ENCODE data around the gene TFCP2.

The TFCP2 gene

DNA sequence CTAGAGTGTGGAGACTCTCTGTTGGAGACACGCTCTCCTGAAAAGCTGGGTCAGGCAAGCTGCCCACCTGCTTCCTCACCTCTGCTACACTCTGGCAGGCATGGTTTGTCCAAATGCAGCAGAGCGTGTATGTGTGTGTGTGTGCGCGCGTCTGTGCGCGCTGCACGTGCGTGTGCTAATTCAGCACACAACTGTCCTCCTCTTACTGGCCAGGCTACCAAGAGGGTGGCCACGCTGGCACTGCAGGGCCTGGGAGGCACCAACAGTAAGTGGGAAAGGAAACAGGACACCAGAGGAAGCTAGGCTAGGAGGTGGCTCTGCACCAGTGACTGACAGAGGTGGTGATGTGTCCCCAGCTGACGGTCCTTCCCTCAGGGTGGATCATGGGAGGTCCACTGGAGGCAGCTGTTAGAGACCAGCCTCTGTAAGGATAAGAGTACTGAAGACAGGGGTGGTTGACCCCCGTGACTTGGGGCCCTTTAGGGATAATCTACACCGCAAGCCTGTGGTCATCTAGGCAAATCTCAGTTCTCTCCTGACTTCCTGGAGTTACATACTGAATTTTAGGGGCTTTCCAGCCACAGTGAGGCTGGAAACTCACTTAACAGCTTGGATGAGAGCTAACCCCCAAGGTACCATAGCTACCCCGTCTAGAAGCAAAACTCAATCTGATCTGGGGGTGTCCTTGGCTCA lies 15.6 kb upstream of the TFCP2 start:
- Histone ChIP-seq H3K9me3 (no peaks in the 10 kb centered on the region), H3K4me1 (peaks cover 5% of the 10 kb centered on the region), H3K27me3 (ENCODE audit: low read depth) (no peaks in the 10 kb centered on the region), H3K4me3 (no peak overlapping the region), H3K36me3 (replicated peaks) (peaks cover 9% of the 10 kb centered on the region; the same call in 1 of the 2 replicates)
- in situ Hi-C loops (cut with MboI; ENCODE audit: low sequenced_read_pairs): no loop called here
- no peak for DNase-seq (ENCODE audit: low spot score in 2 of 2)

DNA sequence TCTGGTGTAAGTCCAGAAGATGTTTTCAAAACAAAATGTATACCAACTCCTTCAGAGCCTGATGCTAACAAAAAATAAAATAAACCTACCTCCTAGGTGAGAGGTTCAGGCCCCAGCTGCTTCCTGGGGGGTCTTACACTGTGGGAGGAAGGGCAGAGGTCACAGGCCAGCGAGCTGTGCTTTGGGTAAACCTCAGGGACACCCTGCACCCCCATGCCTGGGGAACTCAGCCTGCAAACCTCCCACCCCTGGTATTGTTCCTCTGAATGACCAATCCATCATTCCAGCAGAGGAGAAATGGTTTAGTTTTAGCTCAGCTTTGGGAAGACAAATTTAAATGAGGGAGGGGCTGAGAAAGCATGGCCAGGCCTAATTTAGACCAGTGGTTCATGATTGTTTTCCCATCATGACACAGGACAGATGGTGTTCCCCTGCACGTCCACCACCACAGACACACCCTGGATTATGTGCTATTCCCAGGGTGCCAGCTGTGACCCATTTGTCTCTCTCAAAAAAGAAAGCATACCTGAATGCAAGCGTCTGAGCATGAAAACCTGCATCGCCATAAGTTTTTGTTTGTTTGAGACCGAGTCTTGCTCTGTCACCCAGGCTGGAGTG lies 14.5 kb upstream of the TFCP2 start:
- Histone ChIP-seq H3K36me3 (replicated peaks) (peaks cover 9% of the 10 kb centered on the region; the same call in 1 of the 2 replicates), H3K4me1 (peaks cover 9% of the 10 kb centered on the region), H3K4me3 (no peak overlapping the region), H3K27me3 (ENCODE audit: low read depth) (no peaks in the 10 kb centered on the region), H3K9me3 (no peaks in the 10 kb centered on the region)
- no peak for DNase-seq (ENCODE audit: low spot score in 2 of 2)
- in situ Hi-C loops (cut with MboI; ENCODE audit: low sequenced_read_pairs): no loop called here

DNA sequence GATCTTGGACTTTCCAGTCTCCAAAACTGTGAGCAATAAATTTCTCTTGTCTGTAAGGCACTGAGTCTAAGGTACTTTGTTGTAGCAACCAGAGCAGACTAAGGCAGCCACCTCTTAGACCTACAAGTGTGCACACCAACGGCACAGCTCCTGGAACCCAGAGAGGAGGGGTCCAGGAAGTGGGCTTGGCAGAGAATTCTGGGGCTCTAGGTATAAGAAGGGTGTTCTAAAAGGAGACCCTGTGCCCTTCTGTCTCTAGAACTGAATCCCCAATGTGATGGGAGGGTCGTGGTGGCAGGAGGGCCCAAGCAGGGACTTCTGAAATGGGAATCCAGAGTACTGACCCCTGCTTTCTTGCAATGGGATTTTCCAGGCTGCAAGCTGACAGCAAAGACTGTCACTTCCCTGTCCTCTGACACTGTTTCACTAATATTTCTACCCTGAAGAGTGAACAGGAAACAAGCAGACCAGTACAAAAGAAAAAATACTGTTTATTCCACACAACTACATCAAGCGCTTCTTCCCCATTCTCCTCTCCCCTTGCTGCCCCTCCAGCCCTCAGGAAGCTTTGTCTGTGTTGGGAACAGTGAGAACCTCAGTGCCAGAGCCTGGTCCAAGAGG lies 13.6 kb upstream of the TFCP2 start:
- Histone ChIP-seq H3K4me1 (peaks cover 9% of the 10 kb centered on the region), H3K4me3 (no peak overlapping the region), H3K36me3 (replicated peaks) (peaks cover 6% of the 10 kb centered on the region; the same call in 1 of the 2 replicates), H3K27me3 (ENCODE audit: low read depth) (no peaks in the 10 kb centered on the region), H3K9me3 (no peaks in the 10 kb centered on the region)
- DNase-seq (ENCODE audit: low spot score in 2 of 2): no peak
- in situ Hi-C loops (cut with MboI; ENCODE audit: low sequenced_read_pairs): no loop called here

DNA sequence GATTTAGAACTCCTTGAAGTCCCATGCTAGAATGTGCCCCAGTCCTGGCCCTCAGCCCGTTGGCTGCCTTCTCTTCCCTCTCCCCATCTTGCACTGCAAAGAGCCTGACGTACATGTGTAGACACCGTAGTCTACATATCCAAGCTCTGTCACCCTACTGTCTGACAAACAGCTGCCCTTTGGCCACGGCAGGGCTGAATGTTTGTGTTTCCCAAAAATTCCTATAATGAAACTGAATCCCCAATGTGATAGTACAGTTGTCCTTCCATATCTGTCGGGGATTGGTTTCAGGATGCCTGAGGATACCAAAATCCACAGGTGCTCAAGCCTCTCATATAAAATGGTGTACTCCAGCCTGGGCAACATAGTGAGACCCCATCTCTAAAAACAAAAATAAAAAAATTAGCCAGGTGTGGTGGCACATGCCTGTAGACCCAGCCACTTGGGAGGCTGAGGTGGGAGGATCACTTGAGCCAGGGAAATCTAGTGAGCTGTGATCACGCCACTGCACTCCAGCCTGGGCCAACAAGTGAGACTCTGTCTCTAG lies 12.3 kb upstream of the TFCP2 start:
- Histone ChIP-seq H3K27me3 (ENCODE audit: low read depth) (no peaks in the 10 kb centered on the region), H3K4me3 (no peak overlapping the region), H3K36me3 (replicated peaks) (peaks cover 1% of the 10 kb centered on the region; the same call in 1 of the 2 replicates), H3K9me3 (no peaks in the 10 kb centered on the region), H3K4me1 (peaks cover 9% of the 10 kb centered on the region)
- in situ Hi-C loops (cut with MboI; ENCODE audit: low sequenced_read_pairs): no loop called here
- DNase-seq (ENCODE audit: low spot score in 2 of 2): no peak

DNA sequence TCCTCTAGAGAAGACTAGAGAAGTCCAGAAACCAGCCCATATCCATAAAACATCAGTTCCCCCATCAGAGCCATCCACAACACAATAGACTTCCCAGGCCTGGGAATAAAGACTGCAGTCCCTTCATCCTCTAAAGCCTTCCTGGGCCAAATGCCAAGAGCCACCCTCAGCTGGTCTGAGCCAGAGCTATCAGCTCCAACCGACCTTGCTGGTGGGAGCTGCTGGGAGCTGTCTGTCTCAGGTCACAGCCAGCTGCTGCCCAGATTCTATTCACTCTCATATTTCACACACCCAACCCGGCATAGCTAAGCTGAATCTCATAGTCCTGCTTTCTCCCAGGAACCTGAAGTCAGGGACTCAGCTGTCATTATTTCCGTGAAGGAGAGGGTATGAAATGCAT lies 10.9 kb upstream of the TFCP2 start:
- DNase-seq (ENCODE audit: low spot score in 2 of 2): peak; percentile 77 to 93
- Histone ChIP-seq H3K4me1 (peaks cover 9% of the 10 kb centered on the region), H3K27me3 (ENCODE audit: low read depth) (no peaks in the 10 kb centered on the region), H3K4me3 (no peak overlapping the region), H3K9me3 (no peaks in the 10 kb centered on the region), H3K36me3 (replicated peaks) (no peaks in the 10 kb centered on the region)
- in situ Hi-C loops (cut with MboI; ENCODE audit: low sequenced_read_pairs): no loop called here

DNA sequence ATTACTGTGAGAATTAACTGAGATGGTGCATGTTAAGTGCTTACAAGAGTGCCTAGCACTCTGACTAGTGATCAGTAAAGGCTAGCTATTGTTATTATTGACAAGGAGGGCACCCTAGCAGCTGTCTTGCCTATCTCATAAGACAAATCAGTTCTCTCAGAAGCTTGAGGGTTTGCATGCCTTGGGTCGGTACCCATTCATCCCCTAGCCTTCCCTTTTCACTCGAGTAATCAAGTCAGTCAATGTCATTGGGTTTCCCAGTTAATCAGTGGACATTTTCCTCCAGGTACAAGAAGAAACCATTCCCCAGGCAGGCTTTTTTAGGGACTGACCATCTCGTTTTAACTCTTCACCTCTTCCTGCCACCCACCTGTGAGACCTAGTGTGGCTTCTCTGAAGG lies 10.4 kb upstream of the TFCP2 start:
- no peaks in the 10 kb centered on the region for H3K36me3 ChIP-seq (replicated peaks)
- in situ Hi-C loops (cut with MboI; ENCODE audit: low sequenced_read_pairs): no loop called here
- no peak for DNase-seq (ENCODE audit: low spot score in 2 of 2)
- no peaks in the 10 kb centered on the region for H3K27me3 ChIP-seq (ENCODE audit: low read depth)
- H3K4me1 ChIP-seq: peaks cover 9% of the 10 kb centered on the region
- H3K4me3 ChIP-seq: no peak overlapping the region
- H3K9me3 ChIP-seq: no peaks in the 10 kb centered on the region

DNA sequence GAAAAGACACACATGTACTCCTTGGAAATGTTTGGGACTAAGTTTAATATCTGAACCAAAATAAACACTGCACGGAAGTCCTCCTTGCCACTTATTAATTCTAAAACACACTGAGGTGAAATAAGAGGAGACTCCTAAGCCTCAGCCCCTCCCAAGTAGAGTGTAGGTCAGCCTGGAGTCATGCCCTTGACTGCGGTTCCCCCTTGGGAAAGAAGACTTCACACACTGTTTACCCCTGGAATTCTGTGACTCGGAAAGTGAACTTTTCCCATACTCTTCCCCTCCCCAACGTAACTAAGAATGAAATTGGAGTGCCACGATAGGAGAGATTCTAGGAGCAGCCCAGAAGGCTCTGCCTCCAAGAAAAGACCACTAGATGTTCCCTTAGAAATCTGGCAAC lies 8.6 kb upstream of the TFCP2 start:
- in situ Hi-C loops (cut with MboI; ENCODE audit: low sequenced_read_pairs): no loop called here
- Histone ChIP-seq H3K4me1 (peaks cover 9% of the 10 kb centered on the region), H3K36me3 (replicated peaks) (no peaks in the 10 kb centered on the region), H3K27me3 (ENCODE audit: low read depth) (no peaks in the 10 kb centered on the region), H3K4me3 (no peak overlapping the region), H3K9me3 (no peaks in the 10 kb centered on the region)
- DNase-seq (ENCODE audit: low spot score in 2 of 2): no peak

DNA sequence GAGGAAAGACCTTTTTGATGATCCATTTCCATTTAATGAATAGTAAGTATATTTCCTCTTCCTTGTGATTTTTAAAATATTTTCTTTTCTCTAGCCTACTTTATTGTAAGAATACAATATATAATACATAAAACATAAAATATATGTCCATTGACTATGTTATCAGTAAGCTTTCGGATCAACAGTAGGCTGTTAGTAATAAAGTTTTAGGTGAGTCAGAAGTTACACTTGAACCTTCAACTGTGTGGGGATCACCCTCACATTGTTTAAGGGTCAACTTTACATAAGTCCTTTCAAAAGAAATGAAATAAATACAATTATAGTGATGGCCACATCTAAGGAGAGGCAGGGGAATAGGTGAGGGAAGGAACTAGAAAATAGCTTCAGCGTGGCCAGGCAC lies 5.0 kb upstream of the TFCP2 start:
- Histone ChIP-seq H3K36me3 (replicated peaks) (no peaks in the 10 kb centered on the region), H3K27me3 (ENCODE audit: low read depth) (no peaks in the 10 kb centered on the region), H3K4me3 (no peak overlapping the region), H3K9me3 (no peaks in the 10 kb centered on the region), H3K4me1 (no peaks in the 10 kb centered on the region; the same call in 1 of the 2 replicates)
- in situ Hi-C loops (cut with MboI; ENCODE audit: low sequenced_read_pairs): no loop called here
- DNase-seq (ENCODE audit: low spot score in 2 of 2): no peak

DNA sequence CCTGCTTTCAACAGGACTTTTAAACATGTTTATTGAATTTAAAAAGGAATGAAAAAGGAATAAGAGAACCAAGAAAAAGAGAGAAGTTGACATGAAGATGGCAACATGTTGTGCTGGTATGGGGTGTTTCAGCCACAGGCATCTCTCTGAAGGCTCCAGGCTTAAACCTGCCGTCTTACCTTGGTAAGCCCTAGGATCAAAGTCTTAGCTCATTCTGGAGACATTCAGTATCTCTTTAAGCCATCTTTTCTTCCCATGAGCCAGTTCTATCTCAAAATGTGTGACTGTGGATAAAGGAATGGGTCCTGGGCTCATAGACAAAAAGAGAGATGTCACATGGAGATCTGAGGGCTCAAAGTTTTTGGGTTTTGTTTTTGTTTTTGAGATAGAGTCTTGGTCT lies 1.6 kb upstream of the TFCP2 start:
- in situ Hi-C loops (cut with MboI; ENCODE audit: low sequenced_read_pairs): no loop called here
- no peaks in the 10 kb centered on the region for H3K36me3 ChIP-seq (replicated peaks)
- no peak for DNase-seq (ENCODE audit: low spot score in 2 of 2)
- no peak overlapping the region for H3K4me3 ChIP-seq
- H3K27me3 ChIP-seq (ENCODE audit: low read depth): no peaks in the 10 kb centered on the region
- no peaks in the 10 kb centered on the region for H3K9me3 ChIP-seq
- peaks cover 11% of the 10 kb centered on the region for H3K4me1 ChIP-seq

DNA sequence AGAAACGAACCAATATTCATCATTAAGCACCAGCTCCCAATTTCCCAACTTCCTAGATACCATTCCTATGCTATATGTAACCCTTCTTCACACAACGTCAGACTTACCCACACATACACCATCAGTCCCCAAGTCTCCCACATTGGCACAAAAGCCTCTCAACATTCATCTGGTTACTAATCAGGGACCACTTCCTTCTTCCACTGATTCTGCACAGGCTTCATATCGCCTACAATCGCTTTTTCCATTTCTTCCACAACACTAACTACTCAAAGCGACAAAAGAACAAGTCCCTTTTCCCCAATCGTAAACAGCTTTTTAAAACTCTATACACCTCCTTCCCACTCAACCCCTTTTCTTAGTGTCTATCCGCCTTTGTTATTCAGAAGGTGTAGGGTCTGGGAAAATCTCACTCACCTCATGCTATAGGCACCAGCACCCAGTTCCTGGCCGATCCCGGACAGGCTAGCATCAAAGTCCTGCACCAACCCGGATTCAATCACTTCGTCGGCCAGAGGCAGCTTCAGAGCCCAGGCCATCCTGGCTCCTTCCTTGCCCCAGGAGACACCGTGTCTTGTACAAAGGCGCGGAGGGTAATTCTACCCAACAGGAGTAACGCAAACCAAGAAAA lies 936 bp downstream of the TFCP2 start:
- peak; percentile 43 to 53 for DNase-seq (ENCODE audit: low spot score in 2 of 2)
- no peaks in the 10 kb centered on the region for H3K9me3 ChIP-seq

DNA sequence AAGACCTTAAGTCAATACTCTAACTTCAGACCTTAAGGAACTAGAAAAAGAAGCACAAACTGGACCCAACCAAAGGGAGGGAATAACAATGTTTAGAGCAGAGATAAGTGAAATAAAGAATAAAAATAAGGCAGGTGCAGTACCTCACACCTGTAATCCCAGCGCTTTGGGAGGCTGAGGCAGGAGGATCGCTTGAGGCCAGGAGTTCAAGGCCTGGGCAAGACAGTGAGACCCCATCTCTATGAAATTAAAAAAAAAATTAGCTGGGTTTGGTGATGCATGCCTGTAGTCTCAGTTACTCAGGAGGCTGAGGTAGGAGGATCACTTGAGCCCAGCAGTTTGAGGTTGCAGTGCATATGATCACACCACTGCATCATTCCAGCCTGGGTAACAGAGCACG lies 9.1 kb downstream of the TFCP2 start:
- no peak overlapping the region for H3K4me3 ChIP-seq
- H3K36me3 ChIP-seq (replicated peaks): no peaks in the 10 kb centered on the region
- no peaks in the 10 kb centered on the region for H3K27me3 ChIP-seq (ENCODE audit: low read depth)
- H3K9me3 ChIP-seq: no peaks in the 10 kb centered on the region
- DNase-seq (ENCODE audit: low spot score in 2 of 2): no peak
- peaks cover 13% of the 10 kb centered on the region for H3K4me1 ChIP-seq
- in situ Hi-C loops (cut with MboI; ENCODE audit: low sequenced_read_pairs): no loop called here

More for the DNA sequence above, 936 bp downstream of the TFCP2 start:
- Histone ChIP-seq H3K4me3 (peak overlapping the region; percentile 64), H3K4me1 (peaks cover 11% of the 10 kb centered on the region), H3K27me3 (ENCODE audit: low read depth) (no peaks in the 10 kb centered on the region), H3K36me3 (replicated peaks) (no peaks in the 10 kb centered on the region)
- in situ Hi-C loops (cut with MboI; ENCODE audit: low sequenced_read_pairs): no loop called here

DNA sequence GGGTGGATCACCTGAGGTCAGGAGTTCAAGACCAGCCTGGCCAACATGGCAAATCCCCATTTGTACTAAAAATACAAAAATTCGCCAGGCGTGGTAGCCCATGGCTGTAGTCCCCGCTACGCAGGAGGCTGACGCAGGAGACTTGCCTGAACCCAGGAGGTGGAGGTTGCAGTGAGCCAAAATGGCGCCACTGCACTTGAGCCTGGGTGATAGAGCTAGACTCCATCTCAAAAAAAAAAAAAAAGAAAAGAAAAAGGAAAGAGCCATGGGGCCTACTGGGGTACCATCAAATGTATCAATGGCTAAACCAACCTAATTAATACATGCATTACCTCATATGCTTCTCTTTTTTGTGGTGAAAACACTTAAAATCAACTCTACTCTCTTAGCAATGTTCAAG lies 10.7 kb downstream of the TFCP2 start:
- no peaks in the 10 kb centered on the region for H3K9me3 ChIP-seq
- no peak for DNase-seq (ENCODE audit: low spot score in 2 of 2)
- no peak overlapping the region for H3K4me3 ChIP-seq
- H3K4me1 ChIP-seq: peaks cover 13% of the 10 kb centered on the region
- no peaks in the 10 kb centered on the region for H3K27me3 ChIP-seq (ENCODE audit: low read depth)
- H3K36me3 ChIP-seq (replicated peaks): no peaks in the 10 kb centered on the region
- in situ Hi-C loops (cut with MboI; ENCODE audit: low sequenced_read_pairs): no loop called here

DNA sequence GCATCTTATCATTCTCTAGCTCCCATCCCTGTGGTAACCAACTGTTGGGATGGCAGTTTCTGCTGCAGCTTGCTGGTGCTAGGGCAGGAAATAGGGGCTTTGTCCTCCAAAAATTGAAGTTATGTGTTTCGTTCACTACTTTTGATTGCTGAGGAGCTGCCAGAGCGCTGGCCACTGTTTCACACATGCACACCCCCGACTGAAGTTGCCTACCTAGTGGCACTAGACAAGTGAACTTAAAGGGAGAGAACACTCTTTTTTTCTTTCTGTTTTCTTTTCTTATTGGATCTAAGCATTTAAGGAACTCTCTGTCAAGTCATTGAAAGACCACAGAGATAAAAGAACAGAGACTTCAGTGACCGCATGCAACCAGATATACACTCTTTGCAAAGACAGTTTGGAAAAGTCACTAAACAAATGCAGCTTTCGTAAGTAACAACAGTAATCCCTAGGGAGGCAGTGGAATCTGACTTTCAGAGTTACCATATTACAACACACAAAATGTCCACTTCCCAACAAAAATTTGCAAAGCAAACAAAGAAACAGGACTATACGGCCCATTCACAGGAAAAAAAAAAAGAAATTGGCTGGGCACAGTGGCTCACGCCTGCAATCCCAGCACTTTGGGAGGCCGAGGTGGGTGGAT lies 12.0 kb downstream of the TFCP2 start:
- Histone ChIP-seq H3K4me1 (peaks cover 13% of the 10 kb centered on the region), H3K9me3 (no peaks in the 10 kb centered on the region), H3K36me3 (replicated peaks) (no peaks in the 10 kb centered on the region), H3K27me3 (ENCODE audit: low read depth) (no peaks in the 10 kb centered on the region), H3K4me3 (no peak overlapping the region)
- no peak for DNase-seq (ENCODE audit: low spot score in 2 of 2)
- in situ Hi-C loops (cut with MboI; ENCODE audit: low sequenced_read_pairs): no loop called here
